K562 (cell line): ENCODE results near the gene CELSR2. TPM values are rescaled to one million over a fixed set of nuclear protein-coding genes. Genes with fewer than 3 reads are reported as not detected.

Experiments used
- ATAC-seq: fragments of 200-7000 bp; cut with Tn5 transposase; 3 replicates; pipeline ENCODE4 v1.9.1; 2020; ENCODE audit warnings: moderate library complexity
- BruUV-seq: library from RNA; stranded (reverse); fragments of 400-500 nt; replicated peaks from 2 replicates; lab custom pipeline; 2021; lab: Mats Ljungman, UMichigan
- CTCF ChIA-PET: fragments of 300-600 bp; formaldehyde crosslinking; extraction: SDS; loops from one replicate; lab custom pipeline; 2021; ENCODE audit warnings: low intra/inter-chr PET ratio; lab: Yijun Ruan, JAX
- POLR2A ChIA-PET: fragments of 300-600, 350-650 bp; sonication (Branson Sonifier 250); formaldehyde crosslinking; extraction: SDS; loops from one replicate; lab custom pipeline; 2021; ENCODE audit warnings: antibody characterized with exemption, inconsistent platforms; lab: Yijun Ruan, JAX
- DNase-seq, 4 experiments: peaks; one replicate each; pipeline versions ENCODE4 v3.0.0 to v3.0.0-alpha.2; 2011 to 2018; ENCODE audit warnings: low spot score in 3 of 4, mixed read lengths in 3 of 4; ENCODE audit errors: extremely low read depth in 1 of 4
- FAIRE-seq: peaks from 2 replicates; lab custom pipeline; 2011; peaks lifted over from hg19 to GRCh38; lab: Jason Lieb, UNC
- H2AFZ ChIP-seq: 2 replicates; pipeline ENCODE4 v1.6.0; 2011; ENCODE audit warnings: low read depth, low read length, control low read depth, inconsistent platforms
- H3K27ac ChIP-seq: fragments of 200-600 bp; 3 replicates; pipeline ENCODE4 v1.8.0; 2011; ENCODE audit warnings: low read depth, mild to moderate bottlenecking, control low read depth, inconsistent platforms, low read length, moderate library complexity, mixed read lengths; ENCODE audit errors: extremely low read depth
- H3K27me3 ChIP-seq, 2 experiments: fragments of 300-600 bp in 1 of 2; 2 replicates in 1 of 2; 3 replicates in 1 of 2; pipeline versions ENCODE4 v1.6.0 to v1.8.0; 2011; ENCODE audit warnings: inconsistent platforms in 2 of 2, low read length in 2 of 2, mild to moderate bottlenecking in 1 of 2, mixed read lengths in 1 of 2, moderate library complexity in 1 of 2; ENCODE audit not compliant: control insufficient read depth in 2 of 2, insufficient read depth in 2 of 2
- H3K36me3 ChIP-seq: fragments of 300-600 bp; 3 replicates; pipeline ENCODE4 v1.8.0; 2011; ENCODE audit warnings: mild to moderate bottlenecking, low read length, inconsistent platforms; ENCODE audit not compliant: control insufficient read depth, insufficient read depth
- H3K4me1 ChIP-seq, 2 experiments: fragments of 200-600 bp in 1 of 2; replicated peaks in 1 of 2; 2 replicates in 1 of 2; 3 replicates in 1 of 2; pipeline versions ENCODE4 v1.5.1 to v1.8.0; 2011; ENCODE audit warnings: inconsistent platforms in 2 of 2, low read length in 2 of 2, mild to moderate bottlenecking in 1 of 2, mixed read lengths in 1 of 2, moderate library complexity in 1 of 2; ENCODE audit not compliant: control insufficient read depth in 2 of 2, insufficient read depth in 2 of 2
- H3K4me2 ChIP-seq: 2 replicates; pipeline ENCODE4 v1.6.1; 2011; ENCODE audit warnings: low read length, control low read depth, inconsistent platforms, mixed read lengths; ENCODE audit not compliant: insufficient read depth
- H3K4me3 ChIP-seq: fragments of 200-600 bp; sonication (generic), shearing (Covaris generic); 2 replicates; pipeline ENCODE4 v1.5.1; 2016; ENCODE audit warnings: control low read depth, inconsistent platforms
- H3K79me2 ChIP-seq: fragments of 200-600 bp; 3 replicates; pipeline ENCODE4 v1.8.0; 2011; ENCODE audit warnings: low read length, inconsistent platforms; ENCODE audit not compliant: control insufficient read depth, insufficient read depth
- H3K9ac ChIP-seq, 2 experiments: 2 replicates each; pipeline versions ENCODE4 v1.6.0 to v1.6.1; 2011; ENCODE audit warnings: low read depth in 2 of 2, low read length in 2 of 2, control low read depth in 1 of 2, inconsistent platforms in 1 of 2, mild to moderate bottlenecking in 1 of 2, mixed read lengths in 1 of 2; ENCODE audit not compliant: insufficient read depth in 1 of 2
- H3K9me1 ChIP-seq: one replicate; pipeline ENCODE4 v1.6.0; 2011; ENCODE audit warnings: inconsistent platforms, mild to moderate bottlenecking, low read length, moderate library complexity; ENCODE audit not compliant: control insufficient read depth, insufficient read depth
- H3K9me3 ChIP-seq: replicated peaks from 2 replicates; pipeline ENCODE4 v1.5.1; 2011; ENCODE audit warnings: low read depth, low read length, inconsistent platforms; ENCODE audit not compliant: control insufficient read depth, insufficient read depth
- H4K20me1 ChIP-seq: replicated peaks from 2 replicates; pipeline ENCODE4 v1.6.1; 2011; ENCODE audit warnings: low read length, inconsistent platforms, mixed read lengths; ENCODE audit not compliant: control insufficient read depth, insufficient read depth
- BACH1 ChIP-seq: fragments of 200-800 bp; sonication (Bioruptor generic); IDR thresholded peaks from 2 replicates; pipeline ENCODE4 v1.6.1; 2016; ENCODE audit warnings: missing genetic modification characterization, missing compliant biosample characterization
- BMI1 ChIP-seq: fragments of 150-350 bp; IDR thresholded peaks from 2 replicates; pipeline ENCODE4 v1.6.1; 2014; ENCODE audit warnings: low read length
- CREB1 ChIP-seq, 2 experiments: sonication (generic) in 1 of 2; formaldehyde crosslinking in 1 of 2; IDR thresholded peaks; 2 replicates each; pipeline versions ENCODE4 v1.6.1 to v1.8.0; 2012 to 2022; ENCODE audit warnings: inconsistent platforms in 1 of 2, mild to moderate bottlenecking in 1 of 2, missing genetic modification reagents in 1 of 2, moderate library complexity in 1 of 2
- FUS ChIP-seq: fragments of 200-400 bp; formaldehyde crosslinking; optimal IDR thresholded peaks from 2 replicates; pipeline ENCODE3; 2017; ENCODE audit warnings: low read depth, low read length
- KLF1 ChIP-seq: fragments of 450-650 bp; IDR thresholded peaks from 2 replicates; pipeline ENCODE4 v1.6.1; 2016; ENCODE audit warnings: missing genetic modification characterization, missing compliant biosample characterization
- LCOR ChIP-seq: sonication (generic); formaldehyde crosslinking; IDR thresholded peaks from 2 replicates; pipeline ENCODE4 v1.8.0; 2022; ENCODE audit warnings: mild to moderate bottlenecking, missing genetic modification reagents
- NFYB ChIP-seq: IDR thresholded peaks from 2 replicates; pipeline ENCODE4 v1.6.1; 2011; ENCODE audit warnings: mild to moderate bottlenecking, moderate library complexity; ENCODE audit not compliant: insufficient read length; ENCODE audit errors: extremely low read depth
- NUFIP1 ChIP-seq: fragments of 450-650 bp; IDR thresholded peaks from 2 replicates; pipeline ENCODE4 v1.6.1; 2018; ENCODE audit not compliant: partially characterized antibody
- RFX1 ChIP-seq: fragments of 450-650 bp; IDR thresholded peaks from 2 replicates; pipeline ENCODE4 v1.6.1; 2016; ENCODE audit warnings: mild to moderate bottlenecking, moderate library complexity
- SMARCA5 ChIP-seq: fragments of 450-650 bp; IDR thresholded peaks from 2 replicates; pipeline ENCODE4 v1.6.1; 2016
- SNIP1 ChIP-seq: fragments of 450-650 bp; IDR thresholded peaks from 2 replicates; pipeline ENCODE4 v1.7.1; 2017; ENCODE audit warnings: low read depth, mild to moderate bottlenecking
- SRSF9 ChIP-seq: fragments of 200-400 bp; formaldehyde crosslinking; IDR thresholded peaks from 2 replicates; pipeline ENCODE4 v1.6.1; 2017; ENCODE audit warnings: low read depth, low read length, borderline replicate concordance
- ZNF212 ChIP-seq: fragments of 450-650 bp; formaldehyde crosslinking; IDR thresholded peaks from 2 replicates; pipeline ENCODE4 v1.4.0; 2020; ENCODE audit warnings: mild to moderate bottlenecking
- ZNF311 ChIP-seq: fragments of 250-450 bp; sonication (Bioruptor Pico); IDR thresholded peaks from 2 replicates; pipeline ENCODE4 v1.4.0; 2020; ENCODE audit warnings: mild to moderate bottlenecking, moderate library complexity
- WGBS: fragments of 100-300 bp; shearing (Covaris generic); methylation state at CpG from one replicate; pipeline ENCODE4 v1.1.6; 2016; ENCODE audit warnings: low coverage, mixed read lengths; ENCODE audit not compliant: insufficient coverage; ENCODE audit errors: missing lambda C conversion rate; 5-methylcytosine and 5-hydroxymethylcytosine counted together
- in situ Hi-C: fragments of 300-500 bp; cut with MboI; formaldehyde crosslinking; loops from 4 replicates; pipeline ENCODE4 v1.15.0; 2018; ENCODE audit warnings: inconsistent platforms, mixed read lengths
- intact Hi-C: fragments of 100-400 bp; cut with micrococcal nuclease; formaldehyde crosslinking; loops from 2 replicates; pipeline ENCODE4 v1.14.2; 2022
- polyA plus RNA-seq, 8 experiments: library from polyadenylated mRNA; depleted of rRNA in 4 of 8; stranded (reverse) in 5 of 8; unstranded in 3 of 8; fragments of >200 nt; fragmentation: Nextera tagmentation in 2 of 8; fragmentation: Illumina TruSeq in 1 of 8; extraction: Ambion mirVana in 2 of 8; extraction: Trizol in 1 of 8; gene quantifications; 2 replicates each; pipeline versions ENCODE4 v1.2.1 to v1.2.3, GENCODE V29; 2011 to 2014; ENCODE audit warnings: inconsistent platforms in 1 of 8, missing spikeins in 1 of 8
- total RNA-seq, 7 experiments: library from RNA; depleted of rRNA in 6 of 7; stranded (reverse); fragments of >200 nt in 6 of 7; fragmentation: Illumina TruSeq in 2 of 7; extraction: Trizol in 2 of 7; gene quantifications; 2 replicates each; pipeline versions ENCODE4 v1.2.1 to v1.2.3, GENCODE V29; 2011 to 2021; ENCODE audit warnings: low replicate concordance in 1 of 7
- TF ChIP-seq, protein P1 (sequence below), 2 experiments: fragments of 450-650 bp in 1 of 2; sonication (generic) in 1 of 2; formaldehyde crosslinking in 1 of 2; IDR thresholded peaks in 1 of 2; conservative IDR thresholded peaks in 1 of 2; 2 replicates each; pipeline versions ENCODE4 v1.6.1 to v1.8.1; 2016 to 2023; ENCODE audit warnings: mild to moderate bottlenecking in 2 of 2, moderate library complexity in 2 of 2, inconsistent platforms in 1 of 2, missing genetic modification reagents in 1 of 2
- TF ChIP-seq, protein P2 (sequence below), 3 experiments: fragments of 200-800 bp in 1 of 3; fragments of 250-450 bp in 1 of 3; fragments of 450-650 bp in 1 of 3; sonication (Bioruptor Pico) in 1 of 3; sonication (Bioruptor generic) in 1 of 3; formaldehyde crosslinking in 1 of 3; IDR thresholded peaks; 2 replicates each; pipeline versions ENCODE4 v1.6.1 to v1.8.0; 2016 to 2022; ENCODE audit warnings: mild to moderate bottlenecking in 2 of 3, missing genetic modification characterization in 2 of 3, missing compliant biosample characterization in 1 of 3, moderate library complexity in 1 of 3

CELSR2 gene
- total and polyA plus RNA-seq, 9 of the 15 experiments (the other 6 are each of a cell fraction or from before 2014, with no cell fraction given): 0.31 to 21.9 (median 4.2) TPM

DNA sequence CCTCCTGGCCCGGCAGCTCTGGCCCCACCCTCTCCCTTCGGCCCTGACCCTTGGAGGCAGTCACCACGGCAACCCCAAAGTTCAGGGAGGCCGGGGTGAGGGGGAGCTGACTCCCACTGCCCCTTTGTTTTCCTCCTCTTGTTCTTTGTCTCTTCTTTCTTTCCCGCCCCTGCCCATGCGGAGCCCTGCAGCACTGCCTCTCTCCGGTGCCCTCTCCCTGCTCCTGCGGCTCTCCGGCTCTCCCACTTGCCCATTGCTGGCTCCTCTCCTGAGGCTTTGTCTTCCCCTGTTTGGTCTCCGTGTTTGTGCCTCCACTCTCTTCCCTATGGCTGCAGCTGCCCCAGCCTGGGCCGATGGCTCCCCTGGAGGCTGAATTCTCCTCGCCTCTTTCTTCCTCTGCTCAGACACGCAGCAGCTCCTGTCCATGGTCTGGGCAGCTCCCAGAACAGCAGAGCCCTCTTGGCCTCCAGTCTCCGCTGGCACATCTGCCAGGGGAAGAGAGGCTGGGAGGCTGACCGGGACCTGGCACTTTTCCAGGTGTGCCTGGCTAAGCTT is 5.8 kb downstream of the CELSR2 start (continued):
- no peak for TF ChIP-seq SMARCA5
- no peak for TF ChIP-seq FUS
- TF ChIP-seq RFX1: peak; percentile 81; the same call in 1 of the 2 replicates
- no peak for TF ChIP-seq CREB1 (IDR thresholded peaks at IDR 0.05)
- TF ChIP-seq CREB1 (CRISPR knock-in tag; IDR thresholded peaks at IDR 0.05): no peak
- no peak for TF ChIP-seq BACH1 (tag)

DNA sequence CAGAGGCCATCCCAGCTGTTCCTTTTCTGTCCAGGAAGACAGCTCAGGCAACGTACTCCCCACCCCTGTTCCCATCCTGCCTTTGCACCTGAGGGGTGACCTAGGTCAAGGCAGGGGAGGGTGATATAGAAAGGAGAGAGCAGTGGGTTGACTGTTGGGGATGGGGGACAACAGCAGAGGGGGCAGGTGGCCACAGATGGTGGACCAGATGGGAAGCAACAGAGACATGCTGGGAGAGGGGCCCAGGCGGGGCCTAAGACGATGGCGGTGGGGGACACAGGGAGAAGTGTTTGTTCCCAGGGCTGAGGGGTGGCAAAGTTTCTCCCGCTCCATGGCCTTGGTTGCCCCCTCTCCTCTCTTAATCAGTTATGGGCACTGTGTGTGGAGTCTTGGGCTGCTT is 6.3 kb downstream of the CELSR2 start:
- WGBS: 83% methylated on average over 5 of the region's 5 CpGs
- BruUV-seq: no TSS peak
- DNase-seq (no peak), ATAC-seq (no peak), FAIRE-seq (no peak)
- Histone ChIP-seq H3K27ac (no peak overlapping the region; the same call in 2 of the 3 replicates), H3K79me2 (peaks cover 28% of the 10 kb centered on the region), H3K4me1 (peaks cover 33 to 64% of the 10 kb centered on the region in 2 experiments), H2AFZ (no peak overlapping the region), H4K20me1 (no peaks in the 10 kb centered on the region), H3K36me3 (peaks cover 14% of the 10 kb centered on the region; the same call in 2 of the 3 replicates), H3K27me3 (no peaks in the 10 kb centered on the region), H3K9me1 (peaks cover 4% of the 10 kb centered on the region), H3K4me2 (peak overlapping the region; percentile 83; the same call in 1 of the 2 replicates), H3K4me3 (no peak overlapping the region), H3K9me3 (no peaks in the 10 kb centered on the region), H3K9ac (peak overlapping the region; percentile 81 to 89; a peak in 3 of 4 replicates)
- in situ Hi-C loops: no loop called here
- ChIA-PET POLR2A (interaction anchor here (0.9 to 4.8 kb wide), 4 partner anchors 9 to 16 kb away, joined by 3 to 36 read pairs (median 4); no protein-coding TSS in a partner anchor), CTCF (interaction anchor here (0.6 kb wide), 1 partner anchor 394 kb away, joined by 3 read pairs; no protein-coding TSS in a partner anchor)
- intact Hi-C loops: loop anchor here (2.0 kb wide), 1 partner anchor 55 kb away; no protein-coding TSS in a partner anchor
- TF ChIP-seq, protein P1, sequence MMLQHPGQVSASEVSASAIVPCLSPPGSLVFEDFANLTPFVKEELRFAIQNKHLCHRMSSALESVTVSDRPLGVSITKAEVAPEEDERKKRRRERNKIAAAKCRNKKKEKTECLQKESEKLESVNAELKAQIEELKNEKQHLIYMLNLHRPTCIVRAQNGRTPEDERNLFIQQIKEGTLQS (IDR thresholded peaks at IDR 0.05): no peak
- TF ChIP-seq, protein P1 (CRISPR knock-in tag; conservative IDR thresholded peaks at IDR 0.05): no peak
- TF ChIP-seq ZNF311: no peak
- TF ChIP-seq LCOR (CRISPR knock-in tag): no peak
- no peak for TF ChIP-seq SNIP1
- no peak for TF ChIP-seq BMI1
- TF ChIP-seq NFYB: no peak
- TF ChIP-seq SRSF9: no peak
- TF ChIP-seq ZNF212 (CRISPR knock-in tag): no peak
- TF ChIP-seq NUFIP1: no peak
- TF ChIP-seq, protein P2, sequence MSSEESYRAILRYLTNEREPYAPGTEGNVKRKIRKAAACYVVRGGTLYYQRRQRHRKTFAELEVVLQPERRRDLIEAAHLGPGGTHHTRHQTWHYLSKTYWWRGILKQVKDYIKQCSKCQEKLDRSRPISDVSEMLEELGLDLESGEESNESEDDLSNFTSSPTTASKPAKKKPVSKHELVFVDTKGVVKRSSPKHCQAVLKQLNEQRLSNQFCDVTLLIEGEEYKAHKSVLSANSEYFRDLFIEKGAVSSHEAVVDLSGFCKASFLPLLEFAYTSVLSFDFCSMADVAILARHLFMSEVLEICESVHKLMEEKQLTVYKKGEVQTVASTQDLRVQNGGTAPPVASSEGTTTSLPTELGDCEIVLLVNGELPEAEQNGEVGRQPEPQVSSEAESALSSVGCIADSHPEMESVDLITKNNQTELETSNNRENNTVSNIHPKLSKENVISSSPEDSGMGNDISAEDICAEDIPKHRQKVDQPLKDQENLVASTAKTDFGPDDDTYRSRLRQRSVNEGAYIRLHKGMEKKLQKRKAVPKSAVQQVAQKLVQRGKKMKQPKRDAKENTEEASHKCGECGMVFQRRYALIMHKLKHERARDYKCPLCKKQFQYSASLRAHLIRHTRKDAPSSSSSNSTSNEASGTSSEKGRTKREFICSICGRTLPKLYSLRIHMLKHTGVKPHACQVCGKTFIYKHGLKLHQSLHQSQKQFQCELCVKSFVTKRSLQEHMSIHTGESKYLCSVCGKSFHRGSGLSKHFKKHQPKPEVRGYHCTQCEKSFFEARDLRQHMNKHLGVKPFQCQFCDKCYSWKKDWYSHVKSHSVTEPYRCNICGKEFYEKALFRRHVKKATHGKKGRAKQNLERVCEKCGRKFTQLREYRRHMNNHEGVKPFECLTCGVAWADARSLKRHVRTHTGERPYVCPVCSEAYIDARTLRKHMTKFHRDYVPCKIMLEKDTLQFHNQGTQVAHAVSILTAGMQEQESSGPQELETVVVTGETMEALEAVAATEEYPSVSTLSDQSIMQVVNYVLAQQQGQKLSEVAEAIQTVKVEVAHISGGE (CRISPR knock-in tag; IDR thresholded peaks at IDR 0.05): no peak
- no peak for TF ChIP-seq KLF1 (tag)
